ENCODE results near the gene AK2. TPM values are rescaled to one million over a fixed set of nuclear protein-coding genes. Genes with fewer than 3 reads are reported as not detected.

AK2 gene
- total RNA-seq, 1 experiment from 2014 or later = 159 TPM

GRCh38 chr1:32992489-32993323, 44.0 kb downstream of the AK2 start:
- Histone ChIP-seq H3K23me2 (ENCODE audit: insufficient read length, low read depth, low read length, poor library complexity, severe bottlenecking) (no peaks in the 10 kb centered on the region), H2AFZ (ENCODE audit: low read length) (no peak overlapping the region), H3K27me3 (ENCODE audit: insufficient read depth, low read length) (no peaks in the 10 kb centered on the region), H3K18ac (ENCODE audit: insufficient read length, low read depth, low read length) (no peak overlapping the region), H3K4ac (ENCODE audit: low read depth, low read length) (no peak overlapping the region), H2BK12ac (ENCODE audit: insufficient read length, low read depth, low read length) (no peak overlapping the region), H4K91ac (ENCODE audit: insufficient read length, low read depth, low read length) (no peak overlapping the region), H3K56ac (ENCODE audit: insufficient read length, low read depth, low read length) (no peak overlapping the region), H3K4me1 (ENCODE audit: insufficient read depth, low read length) (peaks cover 6% of the 10 kb centered on the region; the same call in 1 of the 2 replicates), H4K5ac (ENCODE audit: insufficient read length, low read depth, low read length) (no peak overlapping the region), H2BK5ac (ENCODE audit: insufficient read length, low read length) (no peak overlapping the region), H3K27ac (ENCODE audit: insufficient read length, low read depth, low read length) (no peak overlapping the region), H3K79me1 (ENCODE audit: insufficient read depth, low read depth, low read length, poor library complexity, severe bottlenecking) (no peaks in the 10 kb centered on the region), H3K23ac (ENCODE audit: insufficient read length, low read depth, low read length) (no peak overlapping the region), H4K8ac (replicated peaks; ENCODE audit: insufficient read length, low read depth, low read length) (no peak overlapping the region), H3K4me2 (ENCODE audit: insufficient read depth, insufficient read length, low read length) (no peak overlapping the region), H2AK5ac (ENCODE audit: insufficient read length, low read length) (no peak overlapping the region), H3K9me3 (ENCODE audit: control insufficient read depth, low read depth, low read length) (no peaks in the 10 kb centered on the region), H3K79me2 (ENCODE audit: insufficient read depth, low read length) (no peaks in the 10 kb centered on the region), H2BK120ac (ENCODE audit: low read depth, low read length, poor library complexity, severe bottlenecking) (no peak overlapping the region), H2BK20ac (ENCODE audit: low read depth, low read length, poor library complexity, severe bottlenecking) (no peak overlapping the region), H3K9ac (ENCODE audit: extremely low read depth, insufficient read length, low read length) (no peak overlapping the region), H3T11ph (ENCODE audit: low read length) (no peak overlapping the region), H4K20me1 (ENCODE audit: control insufficient read depth, insufficient read depth, insufficient read length) (no peaks in the 10 kb centered on the region), H3K14ac (ENCODE audit: insufficient read depth, low read length) (no peak overlapping the region), H2BK15ac (ENCODE audit: low read depth, low read length) (no peak overlapping the region)
- DNase-seq = peak; percentile 92
- Mint-ChIP-seq H3K27ac (peak overlapping the region in 2 of 3 experiments; percentile 34 to 80; a peak in 3 of 7 replicates), H3K9me3 (no peaks in the 10 kb centered on the region), H3K4me3 (no peak overlapping the region), H3K4me1 (peaks cover 25 to 28% of the 10 kb centered on the region in 2 experiments), H3K27me3 (ENCODE audit: low read depth) (peaks cover 2% of the 10 kb centered on the region), H3K36me3 (ENCODE audit: insufficient read depth in 1 of 3, low read depth in 3 of 3) (no peaks in the 10 kb centered on the region)
- no peak for TF ChIP-seq CTCF (conservative IDR thresholded peaks at IDR 0.05)
- WGBS (ENCODE audit: extremely low coverage, insufficient read length, low lambda C conversion rate) = no CpG with 5 or more reads among the region's 7 CpGs
